ENCODE results near the gene SYNC.

DNA sequence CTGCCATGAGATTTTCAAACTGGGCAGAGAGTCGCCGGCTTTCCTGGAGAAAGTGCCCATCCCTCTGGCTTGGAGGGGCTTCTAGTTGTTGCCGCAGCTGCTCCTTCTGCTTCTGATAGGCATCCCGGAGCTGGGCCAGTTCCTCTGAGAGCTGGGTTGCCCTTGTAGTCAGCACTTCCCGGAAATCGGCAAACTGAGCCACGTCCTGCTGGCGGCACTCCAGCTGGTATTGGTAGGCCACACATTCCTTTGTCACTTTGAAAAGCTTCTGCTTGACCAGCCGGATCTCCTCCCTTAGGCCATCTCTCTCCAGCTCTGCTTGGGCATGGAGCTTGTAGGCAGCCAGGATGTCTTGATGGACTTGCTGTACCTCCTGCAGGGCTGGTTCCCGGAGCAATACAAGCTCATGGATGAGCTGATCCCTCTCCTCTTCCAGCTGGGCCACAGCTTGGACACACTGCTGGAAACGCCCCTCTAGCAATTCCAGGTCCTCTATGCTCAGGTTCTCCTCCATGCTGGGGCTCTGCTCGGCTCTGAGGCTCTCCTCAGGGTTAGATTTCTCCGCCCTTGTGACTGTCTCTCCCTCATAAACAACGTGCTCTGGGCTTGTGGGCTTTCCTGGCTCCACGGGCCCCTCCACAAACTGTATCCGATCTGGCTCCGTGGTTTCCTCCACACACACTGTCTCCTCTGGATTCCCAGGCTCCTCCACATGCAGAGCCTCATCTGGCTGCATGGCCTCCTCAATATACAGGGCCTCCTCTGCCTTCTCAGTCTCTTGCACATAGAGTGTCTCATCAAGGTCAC is 7.3 kb downstream of the SYNC start:
- TF ChIP-seq, protein P1, sequence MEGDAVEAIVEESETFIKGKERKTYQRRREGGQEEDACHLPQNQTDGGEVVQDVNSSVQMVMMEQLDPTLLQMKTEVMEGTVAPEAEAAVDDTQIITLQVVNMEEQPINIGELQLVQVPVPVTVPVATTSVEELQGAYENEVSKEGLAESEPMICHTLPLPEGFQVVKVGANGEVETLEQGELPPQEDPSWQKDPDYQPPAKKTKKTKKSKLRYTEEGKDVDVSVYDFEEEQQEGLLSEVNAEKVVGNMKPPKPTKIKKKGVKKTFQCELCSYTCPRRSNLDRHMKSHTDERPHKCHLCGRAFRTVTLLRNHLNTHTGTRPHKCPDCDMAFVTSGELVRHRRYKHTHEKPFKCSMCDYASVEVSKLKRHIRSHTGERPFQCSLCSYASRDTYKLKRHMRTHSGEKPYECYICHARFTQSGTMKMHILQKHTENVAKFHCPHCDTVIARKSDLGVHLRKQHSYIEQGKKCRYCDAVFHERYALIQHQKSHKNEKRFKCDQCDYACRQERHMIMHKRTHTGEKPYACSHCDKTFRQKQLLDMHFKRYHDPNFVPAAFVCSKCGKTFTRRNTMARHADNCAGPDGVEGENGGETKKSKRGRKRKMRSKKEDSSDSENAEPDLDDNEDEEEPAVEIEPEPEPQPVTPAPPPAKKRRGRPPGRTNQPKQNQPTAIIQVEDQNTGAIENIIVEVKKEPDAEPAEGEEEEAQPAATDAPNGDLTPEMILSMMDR (IDR thresholded peaks at IDR 0.05): no peak
- TF ChIP-seq POLR2A (IDR thresholded peaks at IDR 0.05): no peak

Data from body of pancreas (tissue), 4 donors.